Measurements from ENCODE around the gene DYTN.

The DYTN gene

GRCh38 chr2:206718296-206718695 lies at the start of gene DYTN:
TSS of gene DYTN (minus strand) at chr2:206718396. CDS start at chr2:206718279, 117 bp downstream.
- no peak for TF ChIP-seq CTCF (IDR thresholded peaks at IDR 0.05; ENCODE audit: low read depth, low read length, missing control alignments)
- DNase-seq (ENCODE audit: low read depth): no peak
- H3K4me3 ChIP-seq (ENCODE audit: low read depth, low read length): no peak within 1 kb of the TSS

GRCh38 chr2:206766057-206766930 lies 48.1 kb upstream of the DYTN start:
- H3K4me3 ChIP-seq (ENCODE audit: low read depth, low read length): peak overlapping the region; percentile 88
- no peak for TF ChIP-seq CTCF (IDR thresholded peaks at IDR 0.05; ENCODE audit: low read depth, low read length, missing control alignments)
- no peak for DNase-seq (ENCODE audit: low read depth)

GRCh38 chr2:206765242-206766056 lies 47.3 kb upstream of the DYTN start, which contains the start of the genes FASTKD2 and MDH1B:
TSS of gene FASTKD2 (plus strand) at chr2:206765606. CDS start at chr2:206766694, 1,088 bp downstream.
TSS of gene MDH1B (minus strand) at chr2:206765328. CDS start at chr2:206765271, 57 bp downstream.
- peak within 1 kb of the TSS; percentile 88 for H3K4me3 ChIP-seq (ENCODE audit: low read depth, low read length)
- DNase-seq (ENCODE audit: low read depth): peak; percentile 86
- no peak for TF ChIP-seq CTCF (IDR thresholded peaks at IDR 0.05; ENCODE audit: low read depth, low read length, missing control alignments)

GRCh38 chr2:206764673-206765241 lies 46.6 kb upstream of the DYTN start:
- no peak for DNase-seq (ENCODE audit: low read depth)
- peak; percentile 16 for TF ChIP-seq CTCF (IDR thresholded peaks at IDR 0.05; ENCODE audit: low read depth, low read length, missing control alignments)
- peak overlapping the region; percentile 88 for H3K4me3 ChIP-seq (ENCODE audit: low read depth, low read length)

GRCh38 chr2:206756816-206757215 lies 38.6 kb upstream of the DYTN start:
- TF ChIP-seq CTCF (IDR thresholded peaks at IDR 0.05; ENCODE audit: low read depth, low read length, missing control alignments): no peak
- no peak overlapping the region for H3K4me3 ChIP-seq (ENCODE audit: low read depth, low read length)
- no peak for DNase-seq (ENCODE audit: low read depth)

GRCh38 chr2:206740800-206741199 lies 22.6 kb upstream of the DYTN start:
- DNase-seq (ENCODE audit: low read depth): no peak
- no peak overlapping the region for H3K4me3 ChIP-seq (ENCODE audit: low read depth, low read length)
- no peak for TF ChIP-seq CTCF (IDR thresholded peaks at IDR 0.05; ENCODE audit: low read depth, low read length, missing control alignments)

Data from GM12864 (cell line).